H1 (cell line): ENCODE results near the gene ADIPOR1. TPM values are rescaled to one million over a fixed set of nuclear protein-coding genes. Genes with fewer than 3 reads are reported as not detected.

ENCODE experiments used
- FOSL1 ChIP-seq: IDR thresholded peaks from 2 replicates; pipeline ENCODE4 v1.6.1; 2011; ENCODE audit warnings: mild to moderate bottlenecking, low read depth, low read length, moderate library complexity; ENCODE audit not compliant: insufficient read depth
- polyA plus RNA-seq, 7 experiments: library from polyadenylated mRNA; depleted of rRNA in 3 of 7; stranded (reverse) in 5 of 7; unstranded in 2 of 7; fragments of >200 nt in 5 of 7; fragments of 200-250 nt in 2 of 7; gene quantifications; 1 replicate in 5 of 7; 2 replicates in 1 of 7; 4 replicates in 1 of 7; pipeline versions ENCODE4 v1.2.1 to v1.2.3, GENCODE V29; 2011 to 2013; ENCODE audit warnings: missing spikeins in 2 of 7, mixed read lengths in 2 of 7
- total RNA-seq: library from RNA; stranded (reverse); fragmentation: NEBNext Ultra II Directional; extraction: Animal tissue kit (Norgen Biotek cat#: 25700); gene quantifications from 2 replicates; pipeline ENCODE4 v1.2.1, GENCODE V29; 2021

ADIPOR1 gene
- total and polyA plus RNA-seq, 2 of the 8 experiments (the other 6 are each of a cell fraction or from before 2014, with no cell fraction given): 69.8 to 118 TPM

DNA sequence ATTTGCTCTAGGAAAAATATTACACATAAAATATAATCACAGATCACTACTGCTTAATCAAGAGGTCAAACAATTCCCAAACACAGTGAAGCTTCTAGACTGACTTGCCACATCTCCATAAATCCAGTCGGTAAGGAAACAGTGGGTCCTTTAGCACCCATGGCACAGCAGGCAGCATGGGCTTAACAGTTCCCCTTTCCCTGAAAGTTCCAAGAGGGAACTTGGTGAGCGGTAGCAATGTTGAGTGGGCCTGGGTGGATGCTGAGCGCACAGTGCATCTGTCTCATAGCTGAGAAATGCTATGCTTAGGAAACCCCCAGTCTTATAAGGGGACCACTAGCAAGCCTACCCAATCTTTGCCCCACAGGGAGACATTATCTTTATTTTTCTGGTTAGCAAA is 16.7 kb upstream of the ADIPOR1 start (continued):
- no peak for TF ChIP-seq FOSL1
- TF ChIP-seq, all 59 proteins: peak for 0
